GM23338 (cell line): ENCODE results near the gene GTF3C5.

Source experiments
- CREB1 ChIP-seq: fragments of 250-450 bp; sonication (Bioruptor Pico); IDR thresholded peaks from 2 replicates; pipeline ENCODE4 v1.5.0; 2020; ENCODE audit warnings: low read depth, mild to moderate bottlenecking, moderate library complexity
- EZH2 ChIP-seq: fragments of 200-600 bp; sonication (generic); IDR thresholded peaks from one replicate; pipeline ENCODE4 v1.8.0; 2017; ENCODE audit warnings: antibody characterized with exemption, mild to moderate bottlenecking, low read depth; ENCODE audit not compliant: unreplicated experiment
- EZH2phosphoT487 ChIP-seq: fragments of 200-600 bp; sonication (generic); IDR thresholded peaks from one replicate; pipeline ENCODE4 v1.8.1; 2018; ENCODE audit warnings: antibody characterized with exemption; ENCODE audit not compliant: unreplicated experiment
- JUNB ChIP-seq: IDR thresholded peaks from one replicate; pipeline ENCODE4 v1.6.1; 2016; ENCODE audit warnings: antibody characterized with exemption; ENCODE audit not compliant: unreplicated experiment
- NANOG ChIP-seq: IDR thresholded peaks from 2 replicates; pipeline ENCODE4 v1.6.1; 2016; ENCODE audit warnings: antibody characterized with exemption, borderline replicate concordance
- POLR2AphosphoS5 ChIP-seq: IDR thresholded peaks from 2 replicates; pipeline ENCODE4 v1.6.1; 2016; ENCODE audit warnings: antibody characterized with exemption, low read depth
- ZNF114 ChIP-seq: fragments of 250-450 bp; sonication (Bioruptor Pico); IDR thresholded peaks from 2 replicates; pipeline ENCODE4 v1.5.0; 2020; ENCODE audit warnings: mild to moderate bottlenecking, moderate library complexity
- ZNF331 ChIP-seq: fragments of 250-450 bp; sonication (Bioruptor Pico); IDR thresholded peaks from 2 replicates; pipeline ENCODE4 v1.5.0; 2020; ENCODE audit warnings: low read depth, mild to moderate bottlenecking, moderate library complexity
- TF ChIP-seq, protein P1 (sequence below), 2 experiments: fragments of 200-600 bp in 1 of 2; sonication (generic) in 1 of 2; conservative IDR thresholded peaks; 2 replicates each; pipeline versions ENCODE4 v1.5.1 to v1.6.1; 2016 to 2017; ENCODE audit warnings: antibody characterized with exemption in 2 of 2, low read depth in 2 of 2, mild to moderate bottlenecking in 2 of 2, moderate library complexity in 1 of 2
- TF ChIP-seq, protein P2 (sequence below): IDR thresholded peaks from one replicate; pipeline ENCODE4 v1.6.1; 2018; ENCODE audit warnings: antibody characterized with exemption; ENCODE audit not compliant: unreplicated experiment
- TF ChIP-seq, protein P3 (sequence below): IDR thresholded peaks from 2 replicates; pipeline ENCODE4 v1.6.1; 2016; ENCODE audit warnings: antibody characterized with exemption
- TF ChIP-seq, protein P4 (sequence below): fragments of 250-450 bp; sonication (Bioruptor Pico); IDR thresholded peaks from 2 replicates; pipeline ENCODE4 v1.5.0; 2020; ENCODE audit warnings: mild to moderate bottlenecking, moderate library complexity

DNA sequence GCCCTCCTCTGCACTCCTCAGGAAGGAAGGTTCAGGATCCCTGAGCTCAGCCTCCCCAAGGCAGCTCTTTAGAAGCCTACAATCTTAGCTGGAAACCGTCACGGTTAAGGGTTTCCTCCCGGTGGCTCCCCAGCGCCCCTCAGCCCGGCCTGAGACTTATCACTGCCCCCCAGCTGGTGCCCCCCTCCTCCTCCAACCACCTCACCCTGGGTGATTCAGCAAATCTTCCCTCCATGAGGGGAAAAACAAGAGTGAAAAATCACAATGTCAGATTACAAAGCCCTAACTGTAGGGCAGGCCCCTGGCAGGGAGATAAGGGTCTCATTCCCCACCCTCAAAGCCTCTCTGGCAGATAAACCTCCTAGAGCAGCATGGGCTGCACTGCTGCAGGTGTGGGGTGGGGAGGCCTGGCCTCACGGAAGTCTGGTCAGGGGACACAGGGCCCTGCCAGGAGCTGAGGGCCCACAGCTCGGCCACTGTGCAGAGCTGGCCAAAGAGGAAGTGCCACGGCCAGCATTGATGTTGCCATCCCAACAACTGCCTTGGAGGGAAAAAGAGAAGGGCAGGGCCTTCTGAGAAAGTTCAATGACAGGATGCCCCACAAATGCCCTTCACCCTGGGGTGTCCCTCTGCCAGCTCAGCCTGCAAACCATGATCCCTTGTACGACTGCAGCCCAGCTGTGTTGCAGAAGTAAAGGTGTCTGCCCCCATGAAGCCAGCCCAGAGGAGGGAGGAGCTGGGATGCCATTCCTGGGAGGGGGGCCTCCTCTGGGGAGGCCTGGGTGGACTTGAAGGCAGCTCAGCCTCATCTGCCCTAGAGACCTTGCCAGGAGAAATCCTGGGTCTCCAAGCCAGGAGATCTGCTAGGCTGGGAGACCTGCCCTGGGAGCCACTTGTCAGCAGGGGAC, 26.5 kb upstream of the GTF3C5 start:
- TF ChIP-seq POLR2AphosphoS5 (no peak), EZH2 (no peak), CREB1 (CRISPR knock-in tag) (no peak), EZH2phosphoT487 (no peak), JUNB (no peak), NANOG (no peak), ZNF331 (CRISPR knock-in tag) (no peak), ZNF114 (no peak)
- TF ChIP-seq, protein P1, sequence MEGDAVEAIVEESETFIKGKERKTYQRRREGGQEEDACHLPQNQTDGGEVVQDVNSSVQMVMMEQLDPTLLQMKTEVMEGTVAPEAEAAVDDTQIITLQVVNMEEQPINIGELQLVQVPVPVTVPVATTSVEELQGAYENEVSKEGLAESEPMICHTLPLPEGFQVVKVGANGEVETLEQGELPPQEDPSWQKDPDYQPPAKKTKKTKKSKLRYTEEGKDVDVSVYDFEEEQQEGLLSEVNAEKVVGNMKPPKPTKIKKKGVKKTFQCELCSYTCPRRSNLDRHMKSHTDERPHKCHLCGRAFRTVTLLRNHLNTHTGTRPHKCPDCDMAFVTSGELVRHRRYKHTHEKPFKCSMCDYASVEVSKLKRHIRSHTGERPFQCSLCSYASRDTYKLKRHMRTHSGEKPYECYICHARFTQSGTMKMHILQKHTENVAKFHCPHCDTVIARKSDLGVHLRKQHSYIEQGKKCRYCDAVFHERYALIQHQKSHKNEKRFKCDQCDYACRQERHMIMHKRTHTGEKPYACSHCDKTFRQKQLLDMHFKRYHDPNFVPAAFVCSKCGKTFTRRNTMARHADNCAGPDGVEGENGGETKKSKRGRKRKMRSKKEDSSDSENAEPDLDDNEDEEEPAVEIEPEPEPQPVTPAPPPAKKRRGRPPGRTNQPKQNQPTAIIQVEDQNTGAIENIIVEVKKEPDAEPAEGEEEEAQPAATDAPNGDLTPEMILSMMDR (conservative IDR thresholded peaks at IDR 0.05; ENCODE audit: low read depth in 2 of 2), result no peak
- TF ChIP-seq, protein P2, sequence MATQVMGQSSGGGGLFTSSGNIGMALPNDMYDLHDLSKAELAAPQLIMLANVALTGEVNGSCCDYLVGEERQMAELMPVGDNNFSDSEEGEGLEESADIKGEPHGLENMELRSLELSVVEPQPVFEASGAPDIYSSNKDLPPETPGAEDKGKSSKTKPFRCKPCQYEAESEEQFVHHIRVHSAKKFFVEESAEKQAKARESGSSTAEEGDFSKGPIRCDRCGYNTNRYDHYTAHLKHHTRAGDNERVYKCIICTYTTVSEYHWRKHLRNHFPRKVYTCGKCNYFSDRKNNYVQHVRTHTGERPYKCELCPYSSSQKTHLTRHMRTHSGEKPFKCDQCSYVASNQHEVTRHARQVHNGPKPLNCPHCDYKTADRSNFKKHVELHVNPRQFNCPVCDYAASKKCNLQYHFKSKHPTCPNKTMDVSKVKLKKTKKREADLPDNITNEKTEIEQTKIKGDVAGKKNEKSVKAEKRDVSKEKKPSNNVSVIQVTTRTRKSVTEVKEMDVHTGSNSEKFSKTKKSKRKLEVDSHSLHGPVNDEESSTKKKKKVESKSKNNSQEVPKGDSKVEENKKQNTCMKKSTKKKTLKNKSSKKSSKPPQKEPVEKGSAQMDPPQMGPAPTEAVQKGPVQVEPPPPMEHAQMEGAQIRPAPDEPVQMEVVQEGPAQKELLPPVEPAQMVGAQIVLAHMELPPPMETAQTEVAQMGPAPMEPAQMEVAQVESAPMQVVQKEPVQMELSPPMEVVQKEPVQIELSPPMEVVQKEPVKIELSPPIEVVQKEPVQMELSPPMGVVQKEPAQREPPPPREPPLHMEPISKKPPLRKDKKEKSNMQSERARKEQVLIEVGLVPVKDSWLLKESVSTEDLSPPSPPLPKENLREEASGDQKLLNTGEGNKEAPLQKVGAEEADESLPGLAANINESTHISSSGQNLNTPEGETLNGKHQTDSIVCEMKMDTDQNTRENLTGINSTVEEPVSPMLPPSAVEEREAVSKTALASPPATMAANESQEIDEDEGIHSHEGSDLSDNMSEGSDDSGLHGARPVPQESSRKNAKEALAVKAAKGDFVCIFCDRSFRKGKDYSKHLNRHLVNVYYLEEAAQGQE, result no peak
- TF ChIP-seq, protein P3, sequence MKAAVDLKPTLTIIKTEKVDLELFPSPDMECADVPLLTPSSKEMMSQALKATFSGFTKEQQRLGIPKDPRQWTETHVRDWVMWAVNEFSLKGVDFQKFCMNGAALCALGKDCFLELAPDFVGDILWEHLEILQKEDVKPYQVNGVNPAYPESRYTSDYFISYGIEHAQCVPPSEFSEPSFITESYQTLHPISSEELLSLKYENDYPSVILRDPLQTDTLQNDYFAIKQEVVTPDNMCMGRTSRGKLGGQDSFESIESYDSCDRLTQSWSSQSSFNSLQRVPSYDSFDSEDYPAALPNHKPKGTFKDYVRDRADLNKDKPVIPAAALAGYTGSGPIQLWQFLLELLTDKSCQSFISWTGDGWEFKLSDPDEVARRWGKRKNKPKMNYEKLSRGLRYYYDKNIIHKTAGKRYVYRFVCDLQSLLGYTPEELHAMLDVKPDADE, result no peak
- TF ChIP-seq, protein P4, sequence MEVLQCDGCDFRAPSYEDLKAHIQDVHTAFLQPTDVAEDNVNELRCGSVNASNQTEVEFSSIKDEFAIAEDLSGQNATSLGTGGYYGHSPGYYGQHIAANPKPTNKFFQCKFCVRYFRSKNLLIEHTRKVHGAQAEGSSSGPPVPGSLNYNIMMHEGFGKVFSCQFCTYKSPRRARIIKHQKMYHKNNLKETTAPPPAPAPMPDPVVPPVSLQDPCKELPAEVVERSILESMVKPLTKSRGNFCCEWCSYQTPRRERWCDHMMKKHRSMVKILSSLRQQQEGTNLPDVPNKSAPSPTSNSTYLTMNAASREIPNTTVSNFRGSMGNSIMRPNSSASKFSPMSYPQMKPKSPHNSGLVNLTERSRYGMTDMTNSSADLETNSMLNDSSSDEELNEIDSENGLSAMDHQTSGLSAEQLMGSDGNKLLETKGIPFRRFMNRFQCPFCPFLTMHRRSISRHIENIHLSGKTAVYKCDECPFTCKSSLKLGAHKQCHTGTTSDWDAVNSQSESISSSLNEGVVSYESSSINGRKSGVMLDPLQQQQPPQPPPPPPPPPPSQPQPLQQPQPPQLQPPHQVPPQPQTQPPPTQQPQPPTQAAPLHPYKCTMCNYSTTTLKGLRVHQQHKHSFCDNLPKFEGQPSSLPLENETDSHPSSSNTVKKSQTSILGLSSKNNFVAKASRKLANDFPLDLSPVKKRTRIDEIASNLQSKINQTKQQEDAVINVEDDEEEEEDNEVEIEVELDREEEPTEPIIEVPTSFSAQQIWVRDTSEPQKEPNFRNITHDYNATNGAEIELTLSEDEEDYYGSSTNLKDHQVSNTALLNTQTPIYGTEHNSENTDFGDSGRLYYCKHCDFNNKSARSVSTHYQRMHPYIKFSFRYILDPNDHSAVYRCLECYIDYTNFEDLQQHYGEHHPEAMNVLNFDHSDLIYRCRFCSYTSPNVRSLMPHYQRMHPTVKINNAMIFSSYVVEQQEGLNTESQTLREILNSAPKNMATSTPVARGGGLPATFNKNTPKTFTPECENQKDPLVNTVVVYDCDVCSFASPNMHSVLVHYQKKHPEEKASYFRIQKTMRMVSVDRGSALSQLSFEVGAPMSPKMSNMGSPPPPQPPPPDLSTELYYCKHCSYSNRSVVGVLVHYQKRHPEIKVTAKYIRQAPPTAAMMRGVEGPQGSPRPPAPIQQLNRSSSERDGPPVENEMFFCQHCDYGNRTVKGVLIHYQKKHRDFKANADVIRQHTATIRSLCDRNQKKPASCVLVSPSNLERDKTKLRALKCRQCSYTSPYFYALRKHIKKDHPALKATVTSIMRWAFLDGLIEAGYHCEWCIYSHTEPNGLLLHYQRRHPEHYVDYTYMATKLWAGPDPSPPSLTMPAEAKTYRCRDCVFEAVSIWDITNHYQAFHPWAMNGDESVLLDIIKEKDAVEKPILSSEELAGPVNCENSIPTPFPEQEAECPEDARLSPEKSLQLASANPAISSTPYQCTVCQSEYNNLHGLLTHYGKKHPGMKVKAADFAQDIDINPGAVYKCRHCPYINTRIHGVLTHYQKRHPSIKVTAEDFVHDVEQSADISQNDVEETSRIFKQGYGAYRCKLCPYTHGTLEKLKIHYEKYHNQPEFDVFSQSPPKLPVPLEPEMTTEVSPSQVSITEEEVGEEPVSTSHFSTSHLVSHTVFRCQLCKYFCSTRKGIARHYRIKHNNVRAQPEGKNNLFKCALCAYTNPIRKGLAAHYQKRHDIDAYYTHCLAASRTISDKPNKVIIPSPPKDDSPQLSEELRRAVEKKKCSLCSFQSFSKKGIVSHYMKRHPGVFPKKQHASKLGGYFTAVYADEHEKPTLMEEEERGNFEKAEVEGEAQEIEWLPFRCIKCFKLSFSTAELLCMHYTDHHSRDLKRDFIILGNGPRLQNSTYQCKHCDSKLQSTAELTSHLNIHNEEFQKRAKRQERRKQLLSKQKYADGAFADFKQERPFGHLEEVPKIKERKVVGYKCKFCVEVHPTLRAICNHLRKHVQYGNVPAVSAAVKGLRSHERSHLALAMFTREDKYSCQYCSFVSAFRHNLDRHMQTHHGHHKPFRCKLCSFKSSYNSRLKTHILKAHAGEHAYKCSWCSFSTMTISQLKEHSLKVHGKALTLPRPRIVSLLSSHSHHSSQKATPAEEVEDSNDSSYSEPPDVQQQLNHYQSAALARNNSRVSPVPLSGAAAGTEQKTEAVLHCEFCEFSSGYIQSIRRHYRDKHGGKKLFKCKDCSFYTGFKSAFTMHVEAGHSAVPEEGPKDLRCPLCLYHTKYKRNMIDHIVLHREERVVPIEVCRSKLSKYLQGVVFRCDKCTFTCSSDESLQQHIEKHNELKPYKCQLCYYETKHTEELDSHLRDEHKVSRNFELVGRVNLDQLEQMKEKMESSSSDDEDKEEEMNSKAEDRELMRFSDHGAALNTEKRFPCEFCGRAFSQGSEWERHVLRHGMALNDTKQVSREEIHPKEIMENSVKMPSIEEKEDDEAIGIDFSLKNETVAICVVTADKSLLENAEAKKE (CRISPR knock-in tag), result no peak
